Astrocyte of the spinal cord (primary cell): ENCODE data around the gene CRIM1.
A peak's percentile ranks its signal among the peaks of the same experiment; 100 is the strongest.

Experiments
- DNase-seq: peaks from one replicate; pipeline ENCODE4 v3.0.0; 2011; ENCODE audit warnings: low read depth, low spot score
- H3K4me3 ChIP-seq: 2 replicates; pipeline ENCODE4 v1.5.1; 2011; ENCODE audit warnings: low read depth, mild to moderate bottlenecking, low read length, moderate library complexity
- CTCF ChIP-seq: IDR thresholded peaks from 2 replicates; pipeline ENCODE4 v1.5.1; 2012; ENCODE audit warnings: low read depth, mild to moderate bottlenecking, low read length, inconsistent platforms
- in situ Hi-C: cut with HindIII; loops from 2 replicates; pipeline ENCODE4 v1.10.0; 2017; ENCODE audit warnings: low sequenced_read_pairs

CRIM1 gene

GRCh38 chr2:36469710-36470109 is 114.1 kb downstream of the CRIM1 start:
- no peak overlapping the region for H3K4me3 ChIP-seq
- TF ChIP-seq CTCF: no peak
- in situ Hi-C loops: no loop called here
- DNase-seq: no peak

DNA sequence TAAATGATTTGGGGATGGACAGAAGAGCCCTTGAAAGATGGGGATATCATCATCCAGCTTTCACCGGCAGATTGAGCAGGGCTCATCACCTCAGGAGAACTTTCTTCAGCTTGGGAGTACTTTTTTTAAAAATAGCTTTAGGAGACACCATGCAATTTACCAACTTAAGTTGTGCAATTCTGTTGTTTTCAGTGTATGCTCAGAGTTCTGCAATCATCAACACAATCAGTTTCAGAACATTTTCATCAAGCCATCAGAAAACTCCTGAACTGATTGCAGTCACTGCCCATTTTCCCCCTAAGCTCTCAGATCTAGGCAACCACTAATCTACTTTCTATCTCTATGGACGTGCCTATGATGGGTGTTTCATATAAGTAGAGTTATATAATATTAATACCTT is 117.7 kb downstream of the CRIM1 start:
- no peak overlapping the region for H3K4me3 ChIP-seq
- DNase-seq: no peak
- in situ Hi-C loops: no loop called here
- TF ChIP-seq CTCF: no peak

GRCh38 chr2:36476411-36476810 is 120.8 kb downstream of the CRIM1 start:
- no peak for TF ChIP-seq CTCF
- no peak for DNase-seq
- in situ Hi-C loops: no loop called here

DNA sequence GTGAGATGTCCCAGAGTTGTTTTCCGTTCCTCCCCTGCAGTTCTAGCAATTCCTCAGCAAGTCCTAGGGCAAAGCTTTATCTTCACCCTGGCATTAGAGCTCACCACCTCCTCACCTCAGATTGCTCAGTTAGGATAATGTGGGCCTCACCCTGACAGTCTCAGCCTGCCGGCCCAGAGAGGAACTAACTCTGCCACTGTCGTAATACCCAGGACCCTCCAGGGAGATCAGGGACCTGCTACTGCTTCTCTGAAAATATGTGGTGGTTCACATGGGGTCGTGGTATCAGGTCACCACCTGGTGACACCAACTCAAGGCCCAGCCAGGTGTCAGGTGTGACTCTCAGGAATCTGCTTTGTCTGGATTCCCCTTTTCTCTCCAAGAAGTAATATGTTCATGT is 121.7 kb downstream of the CRIM1 start:
- in situ Hi-C loops: no loop called here
- no peak for TF ChIP-seq CTCF
- DNase-seq: no peak
- no peak overlapping the region for H3K4me3 ChIP-seq

More at GRCh38 chr2:36476411-36476810, 120.8 kb downstream of the CRIM1 start:
- H3K4me3 ChIP-seq: no peak overlapping the region

GRCh38 chr2:36477746-36478145 is 122.2 kb downstream of the CRIM1 start:
- TF ChIP-seq CTCF: no peak
- no peak for DNase-seq
- no peak overlapping the region for H3K4me3 ChIP-seq
- in situ Hi-C loops: no loop called here

- TF ChIP-seq CTCF: no peak
- DNase-seq: peak; percentile 81
- in situ Hi-C loops: no loop called here
- H3K4me3 ChIP-seq: no peak overlapping the region
Measured at GRCh38 chr2:36478332-36478738, 122.8 kb downstream of the CRIM1 start.

GRCh38 chr2:36478999-36479398 is 123.4 kb downstream of the CRIM1 start:
- DNase-seq: no peak
- in situ Hi-C loops: no loop called here
- no peak overlapping the region for H3K4me3 ChIP-seq
- no peak for TF ChIP-seq CTCF
